SKM-1 treated with dmso at 0.1 percent for 144 hours (cell line): ENCODE measurements around the gene ATP5MK.
"Not testable (repeated sequence)": the region's sequence is repeated elsewhere in the genome, so short reads cannot be mapped to it uniquely, and the experiment has no call there.

ENCODE experiments used
- DNase-seq: peaks from one replicate; lab custom pipeline; 2025; ENCODE audit not compliant: unreplicated experiment; lab: John Stamatoyannopoulos, UW

ATP5MK gene

GRCh38 chr10:103396067-103396788 lies at the start of gene ATP5MK, which contains the start of gene PDCD11:
Gene ATP5MK, minus strand, starts transcription at chr10:103396475. Its CDS starts 4,018 bp downstream, at chr10:103392457.
Gene PDCD11, plus strand, starts transcription at chr10:103396626. Its CDS starts 1,801 bp downstream, at chr10:103398427.
- peak; percentile 98 for DNase-seq

- no peak for DNase-seq
Observed at GRCh38 chr10:103445366-103445765, 49.1 kb upstream of the ATP5MK start.

- no peak for DNase-seq
Observed at GRCh38 chr10:103444478-103444877, 48.2 kb upstream of the ATP5MK start.

GRCh38 chr10:103443475-103444185 lies 47.4 kb upstream of the ATP5MK start:
- DNase-seq = no peak

- no peak for DNase-seq
Observed at GRCh38 chr10:103442031-103442461, 45.8 kb upstream of the ATP5MK start.

GRCh38 chr10:103441611-103442010 lies 45.3 kb upstream of the ATP5MK start:
- no peak for DNase-seq

GRCh38 chr10:103441206-103441605 lies 44.9 kb upstream of the ATP5MK start:
- no peak for DNase-seq

GRCh38 chr10:103440416-103440815 lies 44.1 kb upstream of the ATP5MK start:
- DNase-seq = no peak

- no peak for DNase-seq
Observed at GRCh38 chr10:103439776-103440175, 43.5 kb upstream of the ATP5MK start.

GRCh38 chr10:103433858-103434257 lies 37.6 kb upstream of the ATP5MK start:
- DNase-seq = peak; percentile 62

- no peak for DNase-seq
Observed at GRCh38 chr10:103431902-103432301, 35.6 kb upstream of the ATP5MK start.

- no peak for DNase-seq
Observed at GRCh38 chr10:103429647-103430046, 33.4 kb upstream of the ATP5MK start.

- no peak for DNase-seq
Observed at GRCh38 chr10:103428989-103429643, 32.8 kb upstream of the ATP5MK start.

- DNase-seq = no peak
Observed at GRCh38 chr10:103427866-103428265, 31.6 kb upstream of the ATP5MK start.

GRCh38 chr10:103423748-103424147 lies 27.5 kb upstream of the ATP5MK start:
- DNase-seq = no peak

GRCh38 chr10:103419101-103419500 lies 22.8 kb upstream of the ATP5MK start:
- no peak for DNase-seq

GRCh38 chr10:103417601-103418000 lies 21.3 kb upstream of the ATP5MK start:
- no peak for DNase-seq

GRCh38 chr10:103417148-103417469 lies 20.8 kb upstream of the ATP5MK start:
- not testable (repeated sequence) for DNase-seq

- peak; percentile 22 for DNase-seq
Observed at GRCh38 chr10:103416436-103417147, 20.3 kb upstream of the ATP5MK start.

- DNase-seq = no peak
Observed at GRCh38 chr10:103415581-103415980, 19.3 kb upstream of the ATP5MK start.

- DNase-seq = no peak
Observed at GRCh38 chr10:103413564-103413963, 17.3 kb upstream of the ATP5MK start.
